HepG2 (cell line): ENCODE data around the gene CAMTA2. TPM values are rescaled to one million over a fixed set of nuclear protein-coding genes. Genes with fewer than 3 reads are reported as not detected.

Experiments
- CCAR2 ChIP-seq: fragments of 200-400 bp; formaldehyde crosslinking; optimal IDR thresholded peaks from 2 replicates; pipeline ENCODE3; 2018; ENCODE audit warnings: low read depth, mild to moderate bottlenecking, low read length, moderate library complexity
- GABPB1 ChIP-seq: IDR thresholded peaks from 2 replicates; pipeline ENCODE4 v1.6.1; 2016; ENCODE audit warnings: mild to moderate bottlenecking, missing genetic modification reagents, moderate library complexity, missing compliant biosample characterization
- GMEB2 ChIP-seq: IDR thresholded peaks from 2 replicates; pipeline ENCODE4 v1.6.1; 2016; ENCODE audit warnings: missing biosample characterization, missing genetic modification reagents, low read depth
- HMGA1 ChIP-seq: sonication (generic); formaldehyde crosslinking; conservative IDR thresholded peaks from 2 replicates; pipeline ENCODE4 v1.4.0; 2020; ENCODE audit warnings: missing genetic modification reagents
- KLF15 ChIP-seq: sonication (generic); formaldehyde crosslinking; IDR thresholded peaks from 2 replicates; pipeline ENCODE4 v1.8.1; 2023; ENCODE audit warnings: borderline replicate concordance, mild to moderate bottlenecking, inconsistent platforms, missing genetic modification reagents, mixed read lengths
- MAF1 ChIP-seq: sonication (generic); formaldehyde crosslinking; IDR thresholded peaks from 2 replicates; pipeline ENCODE4 v1.5.0; 2020; ENCODE audit warnings: missing genetic modification reagents, borderline replicate concordance
- MLXIP ChIP-seq: sonication (generic); formaldehyde crosslinking; IDR thresholded peaks from 2 replicates; pipeline ENCODE4 v1.9.0; 2021; ENCODE audit warnings: missing genetic modification reagents, borderline replicate concordance
- MNT ChIP-seq: fragments of 450-650 bp; IDR thresholded peaks from 2 replicates; pipeline ENCODE4 v1.6.1; 2016
- NKX3-1 ChIP-seq: sonication (generic); formaldehyde crosslinking; IDR thresholded peaks from 2 replicates; pipeline ENCODE4 v1.5.0; 2020; ENCODE audit warnings: missing genetic modification reagents
- SMYD3 ChIP-seq: sonication (generic); formaldehyde crosslinking; IDR thresholded peaks from 2 replicates; pipeline ENCODE4 v1.8.1; 2023; ENCODE audit warnings: mild to moderate bottlenecking, missing genetic modification reagents
- SP140L ChIP-seq: sonication (generic); formaldehyde crosslinking; IDR thresholded peaks from 2 replicates; pipeline ENCODE4 v1.4.0; 2020; ENCODE audit warnings: missing genetic modification reagents, borderline replicate concordance
- TFDP1 ChIP-seq: IDR thresholded peaks from 2 replicates; pipeline ENCODE4 v1.6.1; 2016; ENCODE audit warnings: missing compliant biosample characterization, missing genetic modification reagents, borderline replicate concordance
- ZC3H4 ChIP-seq: sonication (generic); formaldehyde crosslinking; IDR thresholded peaks from 2 replicates; pipeline ENCODE4 v1.4.0; 2020; ENCODE audit warnings: missing genetic modification reagents, borderline replicate concordance
- ZNF468 ChIP-seq: sonication (generic); formaldehyde crosslinking; IDR thresholded peaks from 2 replicates; pipeline ENCODE4 v1.8.0; 2022; ENCODE audit warnings: mild to moderate bottlenecking, moderate library complexity, missing genetic modification reagents
- ZNF562 ChIP-seq: sonication (generic); formaldehyde crosslinking; IDR thresholded peaks from 2 replicates; pipeline ENCODE4 v1.8.0; 2022; ENCODE audit warnings: missing genetic modification reagents, borderline replicate concordance
- ZNF678 ChIP-seq: sonication (generic); formaldehyde crosslinking; IDR thresholded peaks from 2 replicates; pipeline ENCODE4 v1.4.0; 2020; ENCODE audit warnings: mild to moderate bottlenecking, missing genetic modification reagents
- ZXDC ChIP-seq: sonication (generic); formaldehyde crosslinking; IDR thresholded peaks from 2 replicates; pipeline ENCODE4 v1.5.0; 2020; ENCODE audit warnings: mild to moderate bottlenecking, missing genetic modification reagents
- polyA plus RNA-seq, 8 experiments: library from polyadenylated mRNA; depleted of rRNA in 3 of 8; stranded (reverse) in 7 of 8; unstranded in 1 of 8; fragments of >200 nt; fragmentation: Illumina TruSeq in 4 of 8; extraction: Trizol in 4 of 8; gene quantifications; 2 replicates each; pipeline versions ENCODE4 v1.2.1 to v1.2.3, GENCODE V29; 2011 to 2016; ENCODE audit warnings: low read depth in 4 of 8, missing spikeins in 1 of 8, mixed read lengths in 1 of 8; ENCODE audit not compliant: insufficient read depth in 1 of 8
- total RNA-seq, 5 experiments: library from RNA; depleted of rRNA; stranded (reverse); fragments of >200 nt; fragmentation: Illumina TruSeq; extraction: Trizol; gene quantifications; 2 replicates each; pipeline ENCODE4 v1.2.3, GENCODE V29; 2016; ENCODE audit warnings: low read depth in 1 of 5

CAMTA2 gene
- total and polyA plus RNA-seq, 2 of the 13 experiments (the other 11 are each of a cell fraction or from before 2014, with no cell fraction given), result 4.1 to 7.1 TPM

- TF ChIP-seq ZXDC (no peak), GABPB1 (CRISPR knock-in tag) (peak; percentile 64; the same call in 1 of the 2 replicates), SMYD3 (CRISPR knock-in tag) (0 out of 2 replicates have a peak, but pooled peaks have one; percentile 22), ZC3H4 (no peak), HMGA1 (CRISPR knock-in tag) (no peak), CCAR2 (no peak), MAF1 (CRISPR knock-in tag) (no peak), SP140L (CRISPR knock-in tag) (no peak), ZNF468 (CRISPR knock-in tag) (no peak), ZNF562 (CRISPR knock-in tag) (no peak), MNT (no peak), KLF15 (CRISPR knock-in tag) (no peak), NKX3-1 (CRISPR knock-in tag) (no peak), MLXIP (no peak), TFDP1 (CRISPR knock-in tag) (peak; percentile 56; the same call in 1 of the 2 replicates), ZNF678 (0 out of 2 replicates have a peak, but pooled peaks have one; percentile 33), GMEB2 (no peak)
Measured at GRCh38 chr17:4997302-4998026, 10.0 kb upstream of the CAMTA2 start, which contains the start of the genes INCA1 and KIF1C (continued).
